ENCODE data around the gene RAB11FIP5.
"Not testable (repeated sequence)": the region's sequence is repeated elsewhere in the genome, so short reads cannot be mapped to it uniquely, and the experiment has no call there.

RAB11FIP5 gene, protein sequence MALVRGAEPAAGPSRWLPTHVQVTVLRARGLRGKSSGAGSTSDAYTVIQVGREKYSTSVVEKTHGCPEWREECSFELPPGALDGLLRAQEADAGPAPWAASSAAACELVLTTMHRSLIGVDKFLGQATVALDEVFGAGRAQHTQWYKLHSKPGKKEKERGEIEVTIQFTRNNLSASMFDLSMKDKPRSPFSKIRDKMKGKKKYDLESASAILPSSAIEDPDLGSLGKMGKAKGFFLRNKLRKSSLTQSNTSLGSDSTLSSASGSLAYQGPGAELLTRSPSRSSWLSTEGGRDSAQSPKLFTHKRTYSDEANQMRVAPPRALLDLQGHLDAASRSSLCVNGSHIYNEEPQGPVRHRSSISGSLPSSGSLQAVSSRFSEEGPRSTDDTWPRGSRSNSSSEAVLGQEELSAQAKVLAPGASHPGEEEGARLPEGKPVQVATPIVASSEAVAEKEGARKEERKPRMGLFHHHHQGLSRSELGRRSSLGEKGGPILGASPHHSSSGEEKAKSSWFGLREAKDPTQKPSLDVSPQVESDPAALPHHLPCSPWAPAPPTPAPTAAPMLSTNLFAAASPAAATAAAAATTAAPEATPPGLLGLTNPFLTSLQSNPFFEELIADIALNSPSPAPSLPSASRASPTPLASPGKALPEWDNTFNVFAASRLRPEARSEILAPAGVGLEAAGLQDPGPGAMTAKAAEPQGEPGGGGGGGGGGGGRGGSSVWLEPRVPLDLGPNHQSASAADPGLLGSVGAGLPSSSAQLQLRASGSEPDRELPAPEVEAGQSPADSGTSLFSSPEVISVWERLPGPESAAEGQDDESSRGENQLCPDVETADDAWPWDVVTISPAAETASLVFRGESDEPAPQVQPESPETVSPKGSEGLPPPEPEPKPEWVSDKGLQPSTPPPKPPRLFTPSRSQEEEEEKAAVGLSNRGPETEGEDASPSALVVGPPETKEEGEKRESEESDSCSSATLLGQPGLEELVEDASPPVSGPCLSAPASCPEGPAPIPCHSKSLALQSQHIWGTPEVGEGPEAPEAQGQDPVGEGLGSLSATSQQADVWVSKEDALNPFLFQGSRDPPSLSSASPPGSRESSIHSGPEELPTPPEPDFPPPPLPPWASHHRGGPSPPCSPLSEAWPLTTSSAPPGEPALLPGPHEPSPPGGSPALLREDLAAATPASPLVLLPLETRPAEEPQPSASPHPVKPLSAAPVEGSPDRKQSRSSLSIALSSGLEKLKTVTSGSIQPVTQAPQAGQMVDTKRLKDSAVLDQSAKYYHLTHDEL (N-terminal part only)

GRCh38 chr2:73112913-73113854 is at the start of gene RAB11FIP5:
RAB11FIP5 (minus strand) TSS chr2:73112948; CDS start chr2:73112777, 171 bp downstream.
- peak; percentile 22 for DNase-seq

DNA sequence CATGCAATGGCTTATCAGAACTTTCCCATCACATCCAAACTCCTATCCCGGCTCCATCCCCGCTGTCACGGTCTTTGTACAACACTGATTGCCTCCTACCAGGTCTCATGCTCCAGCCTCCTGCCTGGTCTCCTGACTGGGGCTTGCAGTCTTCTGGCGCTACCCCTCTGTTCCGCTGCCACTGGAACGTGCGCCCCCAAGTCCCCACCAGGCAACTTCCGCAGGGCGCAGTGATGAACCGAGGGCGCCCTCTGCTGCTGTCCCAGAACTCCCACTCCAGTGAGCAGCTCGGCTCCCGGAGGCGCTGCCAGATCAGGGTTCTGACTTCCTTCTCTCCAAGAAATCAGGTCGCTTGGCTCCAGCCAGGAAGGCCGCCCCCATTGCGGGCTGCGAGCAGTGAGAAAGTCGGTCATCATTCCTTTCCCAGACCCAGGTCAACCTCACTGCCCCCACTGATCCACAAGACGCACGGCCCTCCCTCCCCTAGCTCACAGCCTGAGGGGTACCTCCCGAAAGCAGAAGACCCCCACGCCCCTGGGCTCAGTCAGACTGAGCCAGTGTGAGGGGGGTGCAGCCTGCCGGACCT is 43.9 kb upstream of the RAB11FIP5 start:
- peak; percentile 61 for DNase-seq

- DNase-seq: no peak
Observed at GRCh38 chr2:73142937-73143336, 30.2 kb upstream of the RAB11FIP5 start.

DNA sequence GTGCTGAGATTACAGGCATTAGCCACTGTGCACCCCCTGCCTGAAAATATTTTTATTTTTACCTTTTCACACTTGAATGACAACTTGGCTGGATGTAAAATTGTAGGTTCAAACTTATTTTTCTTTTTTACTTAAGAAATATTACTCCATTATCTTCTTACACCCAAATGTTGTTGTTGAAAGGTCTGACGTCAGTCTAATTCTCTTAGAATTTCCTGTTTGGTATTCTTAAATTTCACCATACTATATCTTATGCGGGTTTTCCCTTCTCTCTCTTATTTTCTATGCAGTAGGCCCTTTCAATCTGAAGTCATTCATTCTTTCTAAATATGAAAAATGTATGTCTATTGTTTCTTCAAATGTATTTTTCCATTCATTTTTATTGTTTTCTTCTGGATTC is 29.1 kb upstream of the RAB11FIP5 start:
- no peak for DNase-seq

DNA sequence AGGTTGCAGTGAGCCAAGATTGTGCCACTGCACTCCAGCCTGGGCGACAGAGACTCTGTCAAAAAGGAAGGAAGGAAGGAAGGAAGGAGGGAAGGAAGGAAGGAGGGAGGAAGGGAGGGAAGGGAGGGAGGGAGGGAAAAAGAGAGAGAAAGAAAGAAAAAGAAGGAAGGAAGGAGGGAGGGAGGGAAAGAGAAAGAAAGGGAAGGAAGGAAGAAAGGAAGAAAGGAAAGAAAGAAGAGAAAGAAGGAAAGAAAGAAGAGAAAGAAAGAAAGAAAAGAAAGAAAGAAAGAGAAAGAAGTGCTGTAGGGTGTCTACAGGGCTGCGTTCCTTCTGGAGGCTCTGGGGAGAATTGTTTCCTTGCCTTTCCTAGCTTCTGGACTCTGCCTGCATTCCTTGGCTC is 22.5 kb upstream of the RAB11FIP5 start:
- no peak for DNase-seq

- no peak for DNase-seq
Observed at GRCh38 chr2:73134471-73134870, 21.7 kb upstream of the RAB11FIP5 start.

- DNase-seq: no peak
Observed at GRCh38 chr2:73133566-73134197, 20.9 kb upstream of the RAB11FIP5 start.

DNA sequence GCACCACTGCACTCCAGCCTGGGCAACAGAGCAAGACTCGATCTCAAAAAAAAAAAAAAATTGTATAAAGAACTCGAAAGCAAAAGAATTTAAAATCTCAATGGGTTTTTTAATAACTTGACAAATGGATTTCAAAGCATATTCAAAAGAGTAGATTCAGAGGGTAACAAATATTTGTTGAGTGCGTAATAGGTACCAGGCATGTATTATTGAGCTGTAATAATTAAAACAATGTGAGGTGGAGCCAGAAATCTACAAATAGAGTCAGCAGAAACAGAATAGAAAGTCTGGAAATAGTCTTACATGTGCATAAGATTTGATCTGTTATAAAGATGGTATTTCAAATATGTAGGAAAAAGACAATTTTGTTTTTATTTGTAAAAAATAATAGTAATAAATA is 19.1 kb upstream of the RAB11FIP5 start:
- no peak for DNase-seq

GRCh38 chr2:73130790-73131189 is 18.0 kb upstream of the RAB11FIP5 start:
- DNase-seq: no peak

- DNase-seq: no peak
Observed at GRCh38 chr2:73128841-73129535, 16.2 kb upstream of the RAB11FIP5 start.

DNA sequence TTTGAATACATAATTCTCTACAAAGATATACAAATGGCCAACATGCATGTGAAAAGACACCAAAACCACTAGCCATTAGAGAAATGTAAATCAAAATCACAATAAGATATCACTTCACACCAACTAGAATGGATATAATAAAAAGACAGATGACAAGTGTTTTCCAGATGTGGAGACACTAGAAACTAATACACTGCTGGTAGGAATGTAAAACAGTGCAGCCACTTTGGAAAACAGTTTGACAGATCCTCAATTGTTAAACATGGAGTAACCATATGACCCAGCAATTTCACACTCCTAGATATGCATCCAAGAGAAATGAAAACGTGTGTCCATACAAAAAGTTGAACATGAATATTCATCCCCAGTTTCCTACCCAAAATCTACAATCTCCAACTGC is 9.8 kb upstream of the RAB11FIP5 start:
- DNase-seq: no peak

DNA sequence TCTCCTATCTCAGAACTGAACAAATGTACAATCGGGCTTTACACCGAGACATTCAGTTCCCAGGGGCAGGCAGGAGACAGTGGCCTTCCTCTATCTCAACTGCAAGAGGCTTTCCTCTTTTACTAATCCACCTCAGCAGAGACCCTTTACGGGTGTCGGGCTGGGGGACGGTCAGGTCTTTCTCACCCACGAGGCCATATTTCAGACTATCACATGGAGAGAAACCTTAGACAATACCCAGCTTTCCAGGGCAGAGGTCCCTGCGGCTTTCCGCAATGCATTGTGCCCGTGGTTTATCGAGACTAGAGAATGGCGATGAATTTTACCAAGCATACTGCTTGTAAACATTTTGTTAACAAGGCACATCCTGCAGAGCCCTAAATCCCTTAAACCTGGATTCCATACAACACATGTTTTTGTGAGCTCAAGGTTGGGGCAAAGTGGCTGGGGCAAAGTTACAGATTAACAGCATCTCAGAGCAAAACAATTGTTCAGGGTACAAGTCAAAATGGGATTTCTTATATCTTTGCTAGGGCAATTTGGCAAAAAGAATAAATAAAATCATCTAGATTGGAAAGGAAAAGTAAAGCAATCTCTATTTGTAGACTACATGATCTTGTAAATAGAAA is 7.0 kb upstream of the RAB11FIP5 start:
- not testable (repeated sequence) for DNase-seq

GRCh38 chr2:73117441-73117840 is 4.7 kb upstream of the RAB11FIP5 start:
- no peak for DNase-seq

GRCh38 chr2:73116182-73116960 is 3.6 kb upstream of the RAB11FIP5 start:
- DNase-seq: no peak

- no peak for DNase-seq
Observed at GRCh38 chr2:73114273-73114867, 1.6 kb upstream of the RAB11FIP5 start.

GRCh38 chr2:73112026-73112912 is 479 bp downstream of the RAB11FIP5 start:
- DNase-seq: no peak

Data from NCI-H1694 (cell line).